B cell (primary cell): ENCODE data around the gene KLHL13. TPM values are rescaled to one million over a fixed set of nuclear protein-coding genes. Genes with fewer than 3 reads are reported as not detected.

ENCODE experiments used
- ATAC-seq: fragments of 200-7000 bp; cut with Tn5 transposase; one replicate; pipeline ENCODE4 v1.10.0; 2021; ENCODE audit warnings: low read depth, mild to moderate bottlenecking, moderate number of reproducible peaks, moderate library complexity
- CTCF ChIA-PET: fragments of 350-600 bp; sonication (Branson Sonifier 250); formaldehyde crosslinking; loops from one replicate; lab custom pipeline; 2021; ENCODE audit warnings: antibody characterized with exemption, inconsistent platforms; lab: Charles Lee
- POLR2A ChIA-PET: fragments of 350-600 bp; sonication (Branson Sonifier 250); formaldehyde crosslinking; loops from one replicate; lab custom pipeline; 2021; ENCODE audit warnings: antibody characterized with exemption; lab: Charles Lee
- DNase-seq: peaks from one replicate; pipeline ENCODE4 v3.0.0; 2013
- H2AFZ ChIP-seq: 2 replicates; pipeline ENCODE4 v1.6.1; 2012; ENCODE audit warnings: mild to moderate bottlenecking, low read depth, low read length; ENCODE audit not compliant: insufficient read depth, poor library complexity, severe bottlenecking
- H3K27ac ChIP-seq, 2 donors: 1 replicate in 1 of 2; 2 replicates in 1 of 2; pipeline ENCODE4 v1.5.1; 2012 to 2013; ENCODE audit warnings: low read length in 2 of 2, mild to moderate bottlenecking in 2 of 2, moderate library complexity in 1 of 2
- H3K27me3 ChIP-seq, 4 experiments: fragments of 200-600 bp in 1 of 4; sonication (generic) in 1 of 4; replicated peaks in 1 of 4; 1 replicate in 2 of 4; 2 replicates in 2 of 4; pipeline versions ENCODE4 v1.6.1 to v1.7.0; 2013 to 2016; ENCODE audit warnings: low read length in 3 of 4, mild to moderate bottlenecking in 2 of 4, mixed read lengths in 1 of 4, moderate library complexity in 1 of 4; ENCODE audit not compliant: insufficient read depth in 4 of 4, control insufficient read depth in 3 of 4; ENCODE audit errors: control extremely low read depth in 1 of 4
- H3K36me3 ChIP-seq, 2 experiments: replicated peaks in 1 of 2; 1 replicate in 1 of 2; 2 replicates in 1 of 2; pipeline versions ENCODE4 v1.6.1 to v1.7.1; 2013; ENCODE audit warnings: low read length in 1 of 2; ENCODE audit not compliant: insufficient read depth in 2 of 2, control insufficient read depth in 1 of 2; ENCODE audit errors: control extremely low read depth in 1 of 2, extremely low read depth in 1 of 2
- H3K4me1 ChIP-seq, 2 donors: fragments of 200-600 bp in 1 of 2; sonication (generic) in 1 of 2; 1 replicate in 1 of 2; 2 replicates in 1 of 2; pipeline versions ENCODE4 v1.5.1 to v1.6.1; 2013 to 2017; ENCODE audit warnings: low read length in 2 of 2; ENCODE audit not compliant: control insufficient read depth in 2 of 2, insufficient read depth in 2 of 2
- H3K4me2 ChIP-seq: replicated peaks from 2 replicates; pipeline ENCODE3; 2012; ENCODE audit warnings: mild to moderate bottlenecking, low read depth, low read length; ENCODE audit not compliant: poor library complexity, severe bottlenecking
- H3K4me3 ChIP-seq, 5 experiments: fragments of 200-600 bp in 1 of 5; sonication (generic) in 1 of 5; 1 replicate in 3 of 5; 2 replicates in 2 of 5; pipeline versions ENCODE4 v1.5.1 to v1.7.0; 2011 to 2016; ENCODE audit warnings: low read length in 4 of 5, mild to moderate bottlenecking in 4 of 5, low read depth in 2 of 5, control low read depth in 1 of 5, moderate library complexity in 1 of 5; ENCODE audit not compliant: insufficient read depth in 1 of 5; ENCODE audit errors: control extremely low read depth in 1 of 5, extremely low read depth in 1 of 5
- H3K79me2 ChIP-seq: fragments of 200-600 bp; sonication (generic); one replicate; pipeline ENCODE4 v1.6.0; 2016; ENCODE audit warnings: low read length; ENCODE audit not compliant: control insufficient read depth, insufficient read depth
- H3K9ac ChIP-seq: fragments of 200-600 bp; sonication (generic); 2 replicates; pipeline ENCODE4 v1.6.1; 2017; ENCODE audit warnings: mild to moderate bottlenecking, low read length, moderate library complexity
- H3K9me3 ChIP-seq, 3 donors: one replicate each; pipeline versions ENCODE4 v1.6.1 to v1.7.1; 2013; ENCODE audit warnings: low read length in 2 of 3; ENCODE audit not compliant: control insufficient read depth in 2 of 3, insufficient read depth in 1 of 3; ENCODE audit errors: control extremely low read depth in 1 of 3
- H4K20me1 ChIP-seq: 2 replicates; pipeline ENCODE4 v1.6.0; 2012; ENCODE audit warnings: mild to moderate bottlenecking, low read length; ENCODE audit not compliant: insufficient read depth, control insufficient read depth, poor library complexity, severe bottlenecking
- H3K27ac Mint-ChIP-seq: one replicate; pipeline ENCODE4 v1.8.0; 2021; ENCODE audit warnings: mixed read lengths
- H3K27me3 Mint-ChIP-seq: one replicate; pipeline ENCODE4 v1.8.0; 2021; ENCODE audit warnings: mixed read lengths
- H3K4me1 Mint-ChIP-seq: one replicate; pipeline ENCODE4 v1.8.0; 2021; ENCODE audit warnings: mixed read lengths
- H3K4me3 Mint-ChIP-seq: one replicate; pipeline ENCODE4 v1.8.0; 2021; ENCODE audit warnings: mixed read lengths
- H3K9me3 Mint-ChIP-seq: one replicate; pipeline ENCODE4 v1.8.0; 2022; ENCODE audit warnings: mixed read lengths; ENCODE audit not compliant: insufficient read depth
- CTCF ChIP-seq: fragments of 200-600 bp; IDR thresholded peaks from one replicate; pipeline ENCODE4 v1.8.0; 2022; ENCODE audit warnings: antibody characterized with exemption, mild to moderate bottlenecking
- EZH2 ChIP-seq: IDR thresholded peaks from 2 replicates; pipeline ENCODE4 v1.6.1; 2012; ENCODE audit warnings: borderline replicate concordance, low read depth, mild to moderate bottlenecking, moderate library complexity, low read length; ENCODE audit not compliant: insufficient read depth, poor library complexity, severe bottlenecking
- WGBS: methylation state at CpG from one replicate; pipeline ENCODE4 v1.1.5; 2013; ENCODE audit warnings: missing lambda C conversion rate; ENCODE audit not compliant: insufficient coverage; 5-methylcytosine and 5-hydroxymethylcytosine counted together
- intact Hi-C: fragments of 100-400 bp; cut with micrococcal nuclease; formaldehyde crosslinking; loops from one replicate; pipeline ENCODE4 v1.10.0; 2022
- polyA plus RNA-seq: library from polyadenylated mRNA; depleted of rRNA; stranded (reverse); fragments of >200 nt; gene quantifications from 2 replicates; pipeline ENCODE4 v1.2.3, GENCODE V29; 2012
- total RNA-seq, 2 donors: library from RNA; stranded (reverse); fragments of 120-200 nt in 1 of 2; gene quantifications; 1 replicate in 1 of 2; 2 replicates in 1 of 2; pipeline versions ENCODE4 v1.2.3 to v1.2.4, GENCODE V29; 2013 to 2022

Gene KLHL13
- total and polyA plus RNA-seq, 2 donors (not counting 1 experiment from before 2014, with no cell fraction given) = 0.04 TPM; not detected in 1

GRCh38 chrX:117995378-117995777 lies 121.2 kb downstream of the KLHL13 start:
- no CpG with 5 or more reads among the region's 1 CpG for WGBS
- H3K27me3 ChIP-seq = no peaks in the 10 kb centered on the region
- intact Hi-C loops = no loop called here
- H3K9me3 ChIP-seq = no peaks in the 10 kb centered on the region
- ChIA-PET CTCF (no interaction called here), POLR2A (no interaction called here)
- H4K20me1 ChIP-seq = no peaks in the 10 kb centered on the region
- no peaks in the 10 kb centered on the region for H3K27me3 Mint-ChIP-seq
- H3K4me1 ChIP-seq = no peaks in the 10 kb centered on the region
- no peak for TF ChIP-seq CTCF
- TF ChIP-seq EZH2 = no peak
- no peaks in the 10 kb centered on the region for H3K9me3 Mint-ChIP-seq
- H2AFZ ChIP-seq = no peak overlapping the region
- H3K36me3 ChIP-seq = no peaks in the 10 kb centered on the region
- H3K4me3 ChIP-seq = no peak overlapping the region
- H3K4me2 ChIP-seq = no peak overlapping the region
- DNase-seq = no peak
- ATAC-seq = no peak
- H3K9ac ChIP-seq = no peak overlapping the region
- H3K27ac Mint-ChIP-seq = no peak overlapping the region
- H3K79me2 ChIP-seq = no peaks in the 10 kb centered on the region
- H3K4me3 Mint-ChIP-seq = no peak overlapping the region
- H3K4me1 Mint-ChIP-seq = no peaks in the 10 kb centered on the region
- no peak overlapping the region for H3K27ac ChIP-seq

GRCh38 chrX:117992192-117992723 lies 124.4 kb downstream of the KLHL13 start:
- no peak for DNase-seq
- Mint-ChIP-seq H3K4me1 (no peaks in the 10 kb centered on the region), H3K9me3 (no peaks in the 10 kb centered on the region), H3K27me3 (no peaks in the 10 kb centered on the region), H3K27ac (no peak overlapping the region), H3K4me3 (no peak overlapping the region)
- ChIA-PET POLR2A (no interaction called here), CTCF (no interaction called here)
- no CpG with 5 or more reads among the region's 1 CpG for WGBS
- no peak overlapping the region for H3K4me3 ChIP-seq
- H3K9ac ChIP-seq = no peak overlapping the region
- H3K27me3 ChIP-seq = no peaks in the 10 kb centered on the region
- intact Hi-C loops = no loop called here
- no peak overlapping the region for H2AFZ ChIP-seq
- H3K36me3 ChIP-seq = no peaks in the 10 kb centered on the region
- no peaks in the 10 kb centered on the region for H4K20me1 ChIP-seq
- no peak for ATAC-seq
- no peak overlapping the region for H3K27ac ChIP-seq
- TF ChIP-seq EZH2 (no peak), CTCF (no peak)
- H3K4me1 ChIP-seq = no peaks in the 10 kb centered on the region
- no peak overlapping the region for H3K4me2 ChIP-seq
- H3K79me2 ChIP-seq = no peaks in the 10 kb centered on the region
- no peaks in the 10 kb centered on the region for H3K9me3 ChIP-seq
